Ammon's horn (tissue), 1 donor: ENCODE measurements around the gene STARD8.
A peak's percentile ranks its signal among the peaks of the same experiment; 100 is the strongest.
"Not testable (repeated sequence)": the region's sequence is repeated elsewhere in the genome, so short reads cannot be mapped to it uniquely, and the experiment has no call there.

Source experiments
- DNase-seq: peaks from one replicate; pipeline ENCODE4 v3.0.0-alpha.2; 2016; ENCODE audit warnings: low spot score

STARD8 gene

GRCh38 chrX:68658530-68658929 lies 11.1 kb downstream of the STARD8 start:
- DNase-seq = no peak

GRCh38 chrX:68659385-68659784 lies 11.9 kb downstream of the STARD8 start:
- no peak for DNase-seq

GRCh38 chrX:68659786-68660185 lies 12.3 kb downstream of the STARD8 start:
- DNase-seq = no peak

GRCh38 chrX:68660746-68661145 lies 13.3 kb downstream of the STARD8 start:
- DNase-seq = no peak

- DNase-seq = no peak
Observed at GRCh38 chrX:68665502-68665901, 18.0 kb downstream of the STARD8 start.

- DNase-seq = peak; percentile 40
Observed at GRCh38 chrX:68666580-68666979, 19.1 kb downstream of the STARD8 start.

GRCh38 chrX:68669094-68669860 lies 21.8 kb downstream of the STARD8 start:
- DNase-seq = no peak

GRCh38 chrX:68669871-68670270 lies 22.4 kb downstream of the STARD8 start:
- no peak for DNase-seq

GRCh38 chrX:68671221-68671620 lies 23.8 kb downstream of the STARD8 start:
- no peak for DNase-seq

- no peak for DNase-seq
Observed at GRCh38 chrX:68672581-68673318, 25.3 kb downstream of the STARD8 start.

- no peak for DNase-seq
Observed at GRCh38 chrX:68675571-68675970, 28.1 kb downstream of the STARD8 start.

- no peak for DNase-seq
Observed at GRCh38 chrX:68676335-68676734, 28.9 kb downstream of the STARD8 start.

- no peak for DNase-seq
Observed at GRCh38 chrX:68677998-68678397, 30.5 kb downstream of the STARD8 start.

GRCh38 chrX:68681443-68681941 lies 34.0 kb downstream of the STARD8 start:
- DNase-seq = no peak

GRCh38 chrX:68682790-68683189 lies 35.3 kb downstream of the STARD8 start:
- DNase-seq = no peak

GRCh38 chrX:68683580-68683979 lies 36.1 kb downstream of the STARD8 start:
- no peak for DNase-seq

- peak; percentile 25 for DNase-seq
Observed at GRCh38 chrX:68684291-68684918, 36.9 kb downstream of the STARD8 start.

- DNase-seq = no peak
Observed at GRCh38 chrX:68684919-68685304, 37.4 kb downstream of the STARD8 start.

GRCh38 chrX:68685685-68686084 lies 38.2 kb downstream of the STARD8 start:
- no peak for DNase-seq

GRCh38 chrX:68686097-68686977 lies 38.9 kb downstream of the STARD8 start:
- DNase-seq = no peak

GRCh38 chrX:68688931-68689330 lies 41.5 kb downstream of the STARD8 start:
- not testable (repeated sequence) for DNase-seq
